HepG2 (cell line): ENCODE data around the gene TSGA10IP. TPM values are rescaled to one million over a fixed set of nuclear protein-coding genes. Genes with fewer than 3 reads are reported as not detected.

Experiments
- ATF2 ChIP-seq: sonication (generic); formaldehyde crosslinking; IDR thresholded peaks from 2 replicates; pipeline ENCODE4 v1.4.0; 2020; ENCODE audit warnings: missing genetic modification reagents
- GABPB1 ChIP-seq: IDR thresholded peaks from 2 replicates; pipeline ENCODE4 v1.6.1; 2016; ENCODE audit warnings: mild to moderate bottlenecking, missing genetic modification reagents, moderate library complexity, missing compliant biosample characterization
- GATAD1 ChIP-seq: IDR thresholded peaks from 2 replicates; pipeline ENCODE4 v1.6.1; 2016; ENCODE audit warnings: missing genetic modification reagents, missing compliant biosample characterization
- GATAD2A ChIP-seq: IDR thresholded peaks from 2 replicates; pipeline ENCODE4 v1.6.1; 2016
- HMG20B ChIP-seq: conservative IDR thresholded peaks from 2 replicates; pipeline ENCODE4 v1.6.1; 2016; ENCODE audit warnings: missing genetic modification reagents, missing compliant biosample characterization
- HOXA3 ChIP-seq: sonication (generic); formaldehyde crosslinking; IDR thresholded peaks from 2 replicates; pipeline ENCODE4 v1.5.0; 2020; ENCODE audit warnings: missing genetic modification reagents
- IKZF1 ChIP-seq: fragments of 450-650 bp; IDR thresholded peaks from 2 replicates; pipeline ENCODE4 v1.7.1; 2016
- IRF2 ChIP-seq: IDR thresholded peaks from 2 replicates; pipeline ENCODE4 v1.6.1; 2018; ENCODE audit warnings: missing genetic modification reagents, missing compliant biosample characterization
- KDM5B ChIP-seq: sonication (generic); formaldehyde crosslinking; IDR thresholded peaks from 2 replicates; pipeline ENCODE4 v1.4.0; 2020; ENCODE audit warnings: missing genetic modification reagents, mild to moderate bottlenecking, borderline replicate concordance
- MTA1 ChIP-seq: sonication (generic); formaldehyde crosslinking; IDR thresholded peaks from 2 replicates; pipeline ENCODE4 v1.4.0; 2020; ENCODE audit warnings: missing genetic modification reagents, mild to moderate bottlenecking, borderline replicate concordance
- MXI1 ChIP-seq: IDR thresholded peaks from 3 replicates; pipeline ENCODE4 v1.6.1; 2012; ENCODE audit warnings: low read depth, low read length, inconsistent platforms, borderline replicate concordance
- PHF5A ChIP-seq: IDR thresholded peaks from one replicate; pipeline ENCODE4 v1.6.1; 2018; ENCODE audit warnings: low read depth, missing genetic modification reagents; ENCODE audit not compliant: unreplicated experiment
- PLSCR1 ChIP-seq: sonication (generic); formaldehyde crosslinking; IDR thresholded peaks from 2 replicates; pipeline ENCODE4 v1.5.0; 2020; ENCODE audit warnings: missing genetic modification reagents, mild to moderate bottlenecking, borderline replicate concordance
- REPIN1 ChIP-seq: sonication (generic); formaldehyde crosslinking; IDR thresholded peaks from 2 replicates; pipeline ENCODE4 v1.8.0; 2022; ENCODE audit warnings: missing genetic modification reagents, low read depth, mild to moderate bottlenecking, borderline replicate concordance
- SRF ChIP-seq: IDR thresholded peaks from 2 replicates; pipeline ENCODE4 v1.6.1; 2011; ENCODE audit warnings: mild to moderate bottlenecking, low read depth, low read length, moderate library complexity
- ZBED4 ChIP-seq: sonication (generic); formaldehyde crosslinking; IDR thresholded peaks from 2 replicates; pipeline ENCODE4 v1.4.0; 2020; ENCODE audit warnings: missing genetic modification reagents, borderline replicate concordance
- ZBTB33 ChIP-seq: sonication (generic); formaldehyde crosslinking; IDR thresholded peaks from 2 replicates; pipeline ENCODE4 v1.4.0; 2020; ENCODE audit warnings: missing genetic modification reagents
- ZNF138 ChIP-seq: sonication (generic); formaldehyde crosslinking; IDR thresholded peaks from 2 replicates; pipeline ENCODE4 v1.5.0; 2020; ENCODE audit warnings: mild to moderate bottlenecking, low read depth, missing genetic modification reagents
- ZNF652 ChIP-seq: IDR thresholded peaks from 2 replicates; pipeline ENCODE4 v1.6.1; 2016; ENCODE audit warnings: low read depth, borderline replicate concordance
- ZNF7 ChIP-seq: IDR thresholded peaks from 2 replicates; pipeline ENCODE4 v1.6.1; 2016; ENCODE audit warnings: missing biosample characterization, missing genetic modification reagents
- ZNF776 ChIP-seq: sonication (generic); formaldehyde crosslinking; IDR thresholded peaks from 2 replicates; pipeline ENCODE4 v1.4.0; 2020; ENCODE audit warnings: mild to moderate bottlenecking, missing genetic modification reagents
- ZNF788 ChIP-seq: sonication (generic); formaldehyde crosslinking; IDR thresholded peaks from 2 replicates; pipeline ENCODE4 v1.5.0; 2020; ENCODE audit warnings: mild to moderate bottlenecking, missing genetic modification reagents, borderline replicate concordance
- polyA plus RNA-seq, 8 experiments: library from polyadenylated mRNA; depleted of rRNA in 3 of 8; stranded (reverse) in 7 of 8; unstranded in 1 of 8; fragments of >200 nt; fragmentation: Illumina TruSeq in 4 of 8; extraction: Trizol in 4 of 8; gene quantifications; 2 replicates each; pipeline versions ENCODE4 v1.2.1 to v1.2.3, GENCODE V29; 2011 to 2016; ENCODE audit warnings: low read depth in 4 of 8, missing spikeins in 1 of 8, mixed read lengths in 1 of 8; ENCODE audit not compliant: insufficient read depth in 1 of 8
- total RNA-seq, 5 experiments: library from RNA; depleted of rRNA; stranded (reverse); fragments of >200 nt; fragmentation: Illumina TruSeq; extraction: Trizol; gene quantifications; 2 replicates each; pipeline ENCODE4 v1.2.3, GENCODE V29; 2016; ENCODE audit warnings: low read depth in 1 of 5

Gene TSGA10IP
- total and polyA plus RNA-seq, 2 of the 13 experiments (the other 11 are each of a cell fraction or from before 2014, with no cell fraction given) = not detected

GRCh38 chr11:65988791-65989592 is 43.7 kb downstream of the TSGA10IP start (continued):
- TF ChIP-seq IKZF1 (no peak), KDM5B (CRISPR knock-in tag) (no peak), ZNF7 (CRISPR knock-in tag) (no peak), PLSCR1 (CRISPR knock-in tag) (no peak), ZNF138 (CRISPR knock-in tag) (peak; percentile 37; the same call in 1 of the 2 replicates), REPIN1 (peak; percentile 44; the same call in 1 of the 2 replicates), MTA1 (CRISPR knock-in tag) (no peak), GATAD1 (CRISPR knock-in tag) (peak; percentile 61; the same call in 1 of the 2 replicates), GABPB1 (CRISPR knock-in tag) (peak; percentile 16; the same call in 1 of the 2 replicates), ZBTB33 (CRISPR knock-in tag) (peak; percentile 72), HMG20B (CRISPR knock-in tag) (0 out of 2 replicates have a peak, but pooled peaks have one; percentile 13), ZNF788 (peak; percentile 51; the same call in 1 of the 2 replicates), MXI1 (peak; percentile 45; the same call in 1 of the 3 replicates), GATAD2A (peak; percentile 67), ZBED4 (0 out of 2 replicates have a peak, but pooled peaks have one; percentile 44), HOXA3 (CRISPR knock-in tag) (peak; percentile 29; the same call in 1 of the 2 replicates), PHF5A (CRISPR knock-in tag) (peak; percentile 41), SRF (no peak), ZNF776 (no peak), IRF2 (peak; percentile 63; the same call in 1 of the 2 replicates), ATF2 (CRISPR knock-in tag) (0 out of 2 replicates have a peak, but pooled peaks have one; percentile 27), ZNF652 (CRISPR knock-in tag) (peak; percentile 67; the same call in 1 of the 2 replicates)
